NCI-H2196 treated with DMSO at 0.1 percent for 48 hours (cell line): ENCODE data around the gene PRR22.
A peak's percentile ranks its signal among the peaks of the same experiment; 100 is the strongest.

ENCODE experiments used
- DNase-seq: peaks from one replicate; lab custom pipeline; 2025; ENCODE audit not compliant: unreplicated experiment; lab: John Stamatoyannopoulos, UW

PRR22 gene

DNA sequence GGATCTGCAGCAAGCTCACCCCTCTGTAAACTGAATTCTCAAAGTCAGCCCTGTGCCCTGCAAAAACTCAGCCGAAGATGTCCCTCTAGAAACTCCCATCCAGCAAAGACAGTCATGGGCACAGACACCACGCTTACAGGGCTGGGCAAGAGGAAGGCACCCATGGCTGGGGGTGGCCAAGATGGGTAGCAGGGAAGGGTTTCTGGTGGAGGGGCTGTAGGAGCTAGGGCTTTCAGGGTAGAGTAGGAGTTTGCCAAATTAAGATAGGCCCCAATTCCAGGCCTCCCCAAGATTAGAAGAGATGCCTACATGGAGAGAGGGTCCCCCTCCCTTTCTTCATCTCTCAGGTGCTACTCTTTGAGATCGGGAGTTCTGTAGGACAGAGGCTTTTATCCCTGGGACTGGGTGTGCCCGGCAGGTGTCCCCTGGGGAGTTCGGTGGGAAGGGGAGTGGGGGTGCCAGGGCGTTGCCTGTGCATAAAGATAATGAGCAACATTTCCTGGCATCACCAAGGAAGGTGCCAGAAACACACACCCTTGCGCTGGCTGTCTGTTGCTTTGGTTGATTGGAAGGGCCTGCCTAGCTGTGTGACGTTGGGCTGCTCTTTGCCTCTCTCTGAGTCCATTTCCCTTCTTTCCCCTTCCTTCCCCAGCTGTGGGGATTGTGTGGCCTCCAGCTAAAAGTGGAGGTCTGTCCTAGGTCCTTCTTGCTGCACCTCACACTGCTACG, 29.7 kb upstream of the PRR22 start:
- no peak for DNase-seq

DNA sequence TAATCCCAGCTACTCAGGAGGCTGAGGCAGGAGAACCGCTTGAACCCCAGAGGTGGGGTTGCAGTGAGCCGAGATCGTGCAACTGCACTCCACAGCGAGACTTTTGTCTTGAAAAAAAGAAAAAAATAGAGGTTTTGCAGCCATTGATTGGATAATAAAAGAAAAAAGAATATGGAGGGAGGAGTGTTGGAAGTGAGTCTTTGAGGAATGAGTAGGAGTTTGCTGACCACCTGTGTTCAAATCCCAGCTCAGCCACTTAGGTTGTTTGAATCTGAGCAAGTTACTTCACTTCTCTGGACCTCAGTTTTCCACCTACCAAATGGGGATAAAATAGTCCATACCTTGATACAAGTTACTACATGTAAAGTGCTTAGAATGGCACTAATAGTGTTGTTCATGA, 26.6 kb upstream of the PRR22 start:
- DNase-seq, result no peak

DNA sequence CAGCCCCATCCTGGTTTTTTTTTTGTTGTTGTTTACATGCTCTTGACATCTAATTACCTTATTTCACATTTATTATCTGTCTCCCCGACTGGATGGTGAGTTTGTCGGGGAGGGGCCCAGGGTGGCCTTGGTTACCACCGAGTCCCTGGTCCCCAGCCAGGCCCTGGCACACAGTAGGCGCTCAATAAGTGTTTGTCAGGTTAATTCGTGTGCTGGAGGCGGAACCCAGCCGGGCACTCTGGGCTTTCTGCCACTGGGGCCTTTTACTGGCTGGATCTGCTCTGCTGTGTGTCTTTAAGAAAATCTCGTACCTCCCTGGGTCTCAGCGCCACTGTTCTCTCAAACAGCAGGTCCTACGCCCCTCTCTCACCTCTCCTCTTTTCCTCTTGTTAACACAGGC, 24.9 kb upstream of the PRR22 start:
- DNase-seq, result no peak

DNA sequence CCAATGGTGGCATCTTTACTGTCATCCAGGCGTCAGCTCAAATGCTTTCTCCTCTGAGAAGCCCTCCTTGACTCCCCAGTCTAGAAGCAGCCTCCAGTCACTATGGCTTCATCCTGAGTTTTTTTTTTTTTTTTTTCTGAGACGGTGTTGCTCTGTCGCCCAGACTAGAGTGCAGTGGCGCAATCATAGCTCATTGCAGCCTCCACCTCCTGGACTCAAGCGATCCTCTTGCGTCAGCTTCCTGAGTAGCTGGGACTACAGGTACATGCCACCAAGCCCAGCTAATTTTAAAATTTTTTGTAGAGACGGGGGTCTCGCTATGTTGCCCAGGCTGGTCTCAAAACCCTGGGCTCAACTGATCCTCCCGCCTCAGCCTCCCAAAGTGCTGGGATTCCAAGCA, 24.5 kb upstream of the PRR22 start:
- DNase-seq, result no peak

DNA sequence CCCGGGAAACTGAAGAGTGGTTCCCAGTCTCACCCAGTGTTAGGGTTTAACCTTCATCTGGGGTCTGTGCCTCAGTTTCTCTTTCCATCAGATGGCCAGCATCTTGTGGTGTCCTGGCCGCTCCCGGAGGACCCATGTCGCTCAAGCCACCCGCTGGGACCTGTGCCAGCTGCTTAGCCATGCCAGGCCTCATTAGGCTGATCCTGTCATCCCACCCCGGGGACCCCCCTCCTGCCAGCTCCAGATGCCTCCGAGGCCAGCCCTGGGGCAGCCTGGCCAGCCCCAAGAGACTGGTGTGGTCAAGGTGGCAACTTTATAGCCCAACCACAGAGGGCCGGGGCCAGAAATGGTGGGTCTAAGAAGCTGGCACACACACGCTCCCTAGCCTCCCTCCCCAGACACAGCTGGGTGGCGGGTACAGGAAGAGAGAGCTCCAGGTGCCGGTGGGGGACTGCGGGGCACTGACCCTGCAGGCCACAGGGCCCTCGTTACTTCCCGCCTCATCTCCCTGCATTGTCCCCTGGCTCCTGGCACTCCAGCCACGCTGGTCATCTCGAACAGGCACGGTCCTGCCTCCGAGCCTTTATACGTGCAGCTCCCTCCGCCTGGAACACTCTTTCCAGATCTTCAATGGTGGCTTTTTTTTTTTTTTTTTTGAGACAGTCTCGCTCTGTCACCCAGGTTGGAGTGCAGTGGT, 23.7 kb upstream of the PRR22 start:
- DNase-seq, result no peak

DNA sequence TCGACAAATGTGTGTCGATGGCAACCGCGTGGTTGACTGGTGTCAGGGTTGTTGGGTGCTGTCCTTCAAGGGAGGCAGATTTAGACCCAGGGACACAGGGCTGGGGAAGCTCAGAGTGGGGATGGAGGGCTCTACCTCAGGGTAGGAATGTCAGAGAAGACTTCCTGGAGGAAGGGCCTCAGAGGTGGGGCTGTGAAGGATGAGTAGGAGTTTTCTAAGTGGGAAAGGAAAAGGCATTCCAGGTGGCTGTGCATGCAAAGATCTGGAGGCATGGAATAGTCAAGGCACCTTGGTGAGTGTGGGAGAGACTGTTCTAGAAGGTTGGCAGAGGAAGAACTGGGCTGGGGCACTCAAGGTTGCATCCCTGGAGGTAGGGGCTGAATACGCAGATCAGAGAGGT, 22.4 kb upstream of the PRR22 start:
- no peak for DNase-seq

DNA sequence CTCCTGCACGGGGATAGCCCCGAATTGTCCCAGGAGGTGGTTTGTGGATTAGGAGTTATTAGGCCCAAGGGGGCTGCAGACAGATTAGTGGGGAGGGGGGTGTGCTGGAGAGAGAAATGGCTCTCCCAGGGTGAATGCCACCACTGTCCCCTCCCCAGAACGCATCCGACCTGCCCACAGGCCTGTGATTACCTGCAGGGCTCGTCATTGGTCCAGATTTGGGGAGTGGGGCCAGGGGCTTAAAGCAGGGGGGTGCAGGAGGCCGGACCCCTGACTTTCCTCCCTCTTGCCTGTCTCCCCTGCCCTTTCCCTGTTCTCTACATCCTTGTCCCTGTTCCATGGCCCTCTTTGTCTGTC, 21.6 kb upstream of the PRR22 start:
- no peak for DNase-seq

DNA sequence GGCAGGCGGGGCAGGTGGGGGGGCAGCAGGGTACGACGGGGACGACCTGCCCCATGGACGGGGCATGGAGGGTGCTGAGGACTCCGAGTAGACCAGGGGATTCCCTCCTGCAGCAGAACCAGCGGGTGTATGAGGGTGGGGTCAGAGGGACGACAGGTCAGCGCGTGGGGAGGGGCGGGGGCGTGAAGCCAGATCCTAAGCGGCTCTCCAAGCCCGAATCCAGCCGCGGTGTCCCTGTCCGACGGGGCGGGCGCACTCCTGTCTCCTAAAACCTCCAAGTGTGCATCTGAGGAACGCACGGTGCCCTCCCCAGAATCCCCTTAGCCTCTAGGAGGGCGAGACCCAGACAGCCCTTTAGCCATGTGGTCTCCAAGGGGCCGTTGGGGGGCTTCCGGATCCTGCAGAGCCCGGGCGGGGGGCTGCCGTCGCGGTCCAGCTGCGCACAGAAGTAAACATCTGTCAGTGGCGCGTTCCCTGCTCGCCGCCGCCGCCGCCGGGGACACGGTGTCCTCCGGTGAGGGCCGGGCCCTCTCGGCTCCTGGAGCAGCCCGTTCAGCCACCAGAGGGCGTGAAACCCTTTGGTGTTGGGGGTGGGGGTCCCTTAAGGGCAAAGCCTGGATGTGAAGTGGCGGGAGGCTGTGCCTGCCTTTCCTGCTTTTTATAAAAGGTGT, 21.1 kb upstream of the PRR22 start:
- DNase-seq, result peak; percentile 49

DNA sequence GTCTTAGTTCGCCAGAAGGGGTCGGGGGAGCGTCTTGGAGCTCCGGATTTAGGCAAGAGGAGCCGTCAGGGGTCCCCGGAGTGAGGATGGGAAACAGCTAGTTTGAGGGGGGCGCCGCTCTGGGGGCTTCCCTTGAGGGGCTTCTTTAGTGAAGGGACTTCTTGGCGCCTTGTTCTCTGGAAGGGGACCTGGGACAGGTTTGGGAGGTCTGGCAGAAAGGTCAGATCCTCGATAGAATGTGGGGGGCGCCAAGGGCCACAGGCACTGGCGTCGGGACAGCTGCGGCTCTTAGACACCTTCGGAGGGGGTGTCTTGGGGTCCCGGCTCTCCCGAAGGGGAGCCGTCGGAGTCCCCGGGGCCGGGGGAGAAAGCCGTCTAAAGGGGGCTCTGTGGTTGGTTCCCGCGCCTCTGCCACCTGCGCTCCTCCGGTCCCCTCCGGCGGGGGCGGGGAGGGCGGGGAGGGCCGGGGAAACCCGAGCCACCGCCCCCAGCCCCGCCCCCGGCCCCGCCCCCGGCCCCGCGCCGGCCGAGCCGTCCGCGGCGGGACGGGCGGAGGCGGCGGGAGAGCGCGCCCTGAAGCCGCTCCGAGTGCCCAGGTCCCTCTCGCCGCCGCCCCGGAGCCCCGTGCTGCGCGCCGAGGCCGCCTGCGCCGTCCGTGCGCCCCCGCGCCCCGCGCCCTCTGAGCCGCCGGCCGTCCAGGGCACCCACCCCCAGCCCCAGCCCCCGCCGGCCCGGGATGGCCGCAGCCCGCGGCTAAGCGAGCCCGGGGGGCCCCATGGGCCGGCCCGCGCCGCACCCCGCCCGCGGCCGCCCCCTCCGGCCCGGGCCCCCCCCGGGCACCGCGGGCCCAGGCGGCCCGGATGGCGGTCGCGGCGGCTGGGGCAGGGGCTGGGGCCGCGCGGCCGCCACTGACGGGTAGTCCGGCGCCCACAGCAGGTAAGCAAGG, 20.2 kb upstream of the PRR22 start, which contains the start of gene NRTN:
Gene NRTN, plus strand, starts transcription at position 552 of the 946 bp plus-strand sequence. CDS start 19,099 bp downstream, outside the sequence.
- DNase-seq, result peak; percentile 31

DNA sequence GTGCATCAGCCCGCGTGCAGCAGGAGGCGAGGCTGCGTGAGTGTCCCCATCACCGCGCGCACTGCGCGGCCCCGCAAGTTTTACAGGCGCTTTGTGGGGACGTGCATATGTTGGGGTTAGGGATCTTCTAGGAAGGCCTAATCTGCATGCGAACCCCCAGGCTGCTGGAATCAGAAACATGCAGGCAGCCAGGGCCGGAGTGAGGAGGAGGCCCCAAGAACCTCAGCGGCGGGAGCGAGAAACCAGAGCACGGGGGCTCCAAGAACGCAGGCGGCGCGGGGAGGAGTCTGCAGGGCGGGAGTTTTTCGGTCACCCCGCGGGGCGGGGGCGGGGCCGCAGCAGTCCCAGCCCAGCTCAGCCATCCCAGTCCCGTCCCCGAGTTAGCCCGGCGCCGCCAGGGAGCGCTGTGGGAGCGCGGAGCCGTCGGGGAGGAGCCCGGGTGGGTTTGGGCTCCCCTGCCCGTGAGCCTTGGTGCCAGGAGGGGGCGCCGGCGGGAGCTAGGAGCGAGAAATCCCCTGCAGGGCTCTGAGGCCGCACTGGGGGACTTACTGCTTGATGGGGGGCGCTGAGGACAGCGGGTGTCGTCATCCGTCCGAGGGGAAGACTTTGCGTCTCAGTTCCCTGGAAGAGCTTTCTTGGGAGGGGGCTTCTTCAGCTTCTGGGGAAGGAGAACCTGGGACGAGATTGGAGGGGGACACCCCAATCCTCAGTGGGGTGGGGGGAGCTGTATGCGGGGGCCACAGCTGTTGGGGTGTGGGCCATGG, 19.4 kb upstream of the PRR22 start:
- peak; percentile 91 for DNase-seq

DNA sequence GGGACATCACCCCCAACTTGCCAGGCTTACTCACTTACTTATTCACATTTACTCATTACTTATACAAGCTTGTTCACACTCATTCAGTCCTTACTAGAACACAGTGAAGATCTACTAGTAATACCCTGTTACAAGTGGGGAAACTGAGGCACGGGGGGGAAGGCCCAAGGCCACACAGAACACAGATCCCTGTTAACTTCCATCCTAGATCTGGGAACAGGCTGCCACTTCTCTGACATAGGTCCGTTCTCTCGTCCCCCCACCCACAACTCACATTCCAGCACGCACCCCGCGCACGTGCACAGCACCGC, 18.9 kb upstream of the PRR22 start:
- DNase-seq, result no peak

DNA sequence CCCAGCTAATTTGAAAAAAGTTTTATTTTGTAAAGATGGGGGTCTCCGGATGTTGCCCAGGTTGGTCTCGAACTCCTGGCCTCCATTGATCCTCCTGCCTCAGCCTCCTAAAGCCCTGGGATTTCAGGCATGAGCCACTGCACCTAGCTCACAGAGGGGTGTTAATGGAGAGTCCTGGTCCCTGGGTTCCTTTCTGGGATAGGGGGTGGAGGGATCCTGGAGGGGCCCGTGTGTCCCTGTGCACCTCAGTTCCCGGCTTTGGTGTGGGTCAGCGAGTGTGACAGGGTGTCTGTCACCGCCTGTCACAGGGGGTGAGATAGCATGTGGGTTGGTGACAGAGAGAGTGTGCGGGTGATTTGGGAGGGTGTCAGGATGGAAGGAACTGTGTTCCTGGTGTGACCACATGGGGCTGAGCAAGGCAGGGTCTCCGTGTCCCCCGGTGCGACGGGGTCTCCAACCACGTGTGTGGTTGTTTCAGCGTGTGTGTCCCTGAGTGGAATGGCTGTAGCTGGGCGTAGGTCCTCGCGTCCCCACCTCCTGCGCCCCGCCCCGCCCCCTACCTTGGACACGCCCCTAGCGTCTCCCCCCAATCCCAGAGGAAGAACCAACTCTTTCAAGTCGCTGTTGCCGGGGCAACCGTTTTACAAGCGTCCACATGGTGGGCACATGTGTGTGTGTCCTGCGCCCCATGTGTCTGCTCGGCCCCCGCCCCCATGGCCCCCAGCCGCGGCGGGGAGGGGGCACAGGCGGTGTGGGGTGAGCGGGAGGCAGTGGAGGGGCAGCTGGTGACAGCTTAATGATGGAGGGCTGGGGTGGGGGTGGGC, 17.5 kb upstream of the PRR22 start:
- no peak for DNase-seq

DNA sequence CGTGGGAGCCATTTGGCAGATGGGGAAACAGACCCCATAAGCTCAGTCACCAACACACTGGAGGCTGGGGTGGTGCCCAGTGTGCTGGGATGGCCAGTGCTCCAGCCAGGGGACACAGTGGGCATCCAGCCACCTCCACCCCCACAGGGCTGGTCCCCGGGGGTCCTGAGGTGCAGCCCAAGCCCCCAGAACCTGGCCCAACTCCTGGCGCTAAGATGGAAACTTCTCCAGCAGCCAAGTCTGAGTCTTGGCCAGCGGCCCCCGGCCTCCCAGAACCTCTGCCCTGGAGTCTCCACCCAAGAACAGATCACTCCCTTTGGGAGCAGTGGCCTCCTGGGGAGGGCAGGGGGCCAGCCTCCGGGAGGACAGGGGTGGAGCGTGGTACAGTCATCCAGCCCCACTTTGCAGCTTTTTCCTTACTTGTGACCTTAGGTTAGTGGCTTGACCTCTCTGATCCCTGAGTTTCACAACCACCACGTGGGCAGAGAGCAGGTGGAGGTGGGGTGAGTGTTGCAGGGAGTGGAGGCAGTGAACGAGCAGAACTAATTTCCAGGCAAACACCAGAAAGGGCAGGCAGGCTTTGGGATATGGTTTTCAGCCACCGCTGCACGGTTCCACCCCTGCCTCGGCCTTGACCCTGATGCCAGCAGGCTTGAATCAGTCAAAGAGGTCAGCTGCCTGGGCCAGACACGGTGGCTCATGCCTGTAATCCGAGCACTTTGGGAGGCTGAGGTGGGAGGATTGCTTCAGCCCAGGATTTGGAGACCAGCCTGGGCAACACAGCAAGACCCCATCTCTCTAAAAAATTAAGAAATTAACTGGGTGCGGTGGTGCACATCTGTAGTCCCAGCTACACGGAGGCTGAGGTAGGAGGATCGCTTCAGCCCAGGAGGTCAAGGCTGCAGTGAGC, 16.1 kb upstream of the PRR22 start:
- no peak for DNase-seq

DNA sequence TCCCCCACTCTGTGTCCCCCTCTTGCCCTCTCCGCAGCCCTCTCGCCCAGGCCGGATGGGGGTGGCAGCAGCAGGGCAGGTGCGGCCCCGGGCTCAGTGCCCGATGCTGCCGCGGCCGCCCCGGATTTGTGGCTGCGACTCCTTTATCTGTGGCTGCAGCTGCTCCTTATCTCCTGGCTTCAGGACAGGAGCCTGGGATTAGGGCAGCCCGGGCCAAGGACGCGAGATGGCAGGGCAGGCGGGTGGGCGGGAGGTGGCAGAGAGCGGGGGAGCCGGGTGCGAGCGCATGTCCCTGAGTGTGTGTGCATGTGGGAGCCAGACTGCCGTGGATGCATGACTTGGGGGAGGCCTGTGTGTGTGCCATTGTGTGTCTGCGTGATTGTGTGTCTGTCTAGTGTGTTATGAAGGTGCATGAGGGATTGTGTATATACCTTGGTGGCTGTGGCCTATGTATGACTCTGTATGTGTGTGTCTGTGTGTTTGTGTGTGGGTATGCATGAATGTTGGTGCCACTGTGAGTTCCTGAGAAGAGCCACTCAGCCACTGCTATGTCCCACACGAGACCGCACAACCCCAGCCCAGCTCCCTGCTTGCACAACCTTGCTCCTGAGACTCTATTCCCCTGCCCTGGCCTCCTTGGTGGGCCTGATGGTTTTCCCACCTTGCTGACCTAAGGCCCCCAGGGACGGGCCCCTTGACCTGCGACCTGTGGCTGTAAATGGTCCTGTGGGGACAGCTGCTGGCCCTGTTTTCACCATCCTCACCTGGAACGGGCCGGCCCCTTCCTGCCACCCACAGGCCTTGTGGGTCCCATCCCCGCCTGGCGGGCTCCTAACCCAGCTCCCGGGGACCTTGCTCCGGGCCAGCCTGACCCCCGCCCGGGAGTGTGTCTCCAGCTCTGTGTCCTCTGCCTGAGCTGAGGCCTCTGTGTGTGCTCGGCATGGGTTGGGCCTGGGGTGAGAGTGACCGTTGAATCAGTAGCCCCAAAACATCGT, 15.0 kb upstream of the PRR22 start:
- peak; percentile 79 for DNase-seq

DNA sequence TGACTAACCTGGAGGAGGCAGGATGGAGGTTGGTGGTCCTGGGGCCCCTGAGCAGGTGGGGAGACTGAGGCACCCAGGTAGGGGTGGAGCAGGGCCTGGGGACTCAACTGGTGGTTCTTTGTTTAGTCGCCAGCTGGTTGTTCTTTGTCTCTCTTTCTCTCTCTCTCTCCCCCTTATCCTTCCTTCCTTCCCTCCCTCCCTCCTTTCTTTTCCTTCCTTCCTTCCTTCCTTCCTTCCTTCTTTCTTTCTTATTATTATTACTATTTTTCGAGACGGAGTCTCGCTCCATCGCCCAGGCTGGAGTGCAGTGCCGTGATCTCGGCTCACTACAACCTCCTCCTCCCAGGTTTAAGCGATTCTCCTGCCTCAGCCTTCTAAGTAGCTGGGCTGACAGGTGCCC, 13.7 kb upstream of the PRR22 start:
- DNase-seq, result no peak

DNA sequence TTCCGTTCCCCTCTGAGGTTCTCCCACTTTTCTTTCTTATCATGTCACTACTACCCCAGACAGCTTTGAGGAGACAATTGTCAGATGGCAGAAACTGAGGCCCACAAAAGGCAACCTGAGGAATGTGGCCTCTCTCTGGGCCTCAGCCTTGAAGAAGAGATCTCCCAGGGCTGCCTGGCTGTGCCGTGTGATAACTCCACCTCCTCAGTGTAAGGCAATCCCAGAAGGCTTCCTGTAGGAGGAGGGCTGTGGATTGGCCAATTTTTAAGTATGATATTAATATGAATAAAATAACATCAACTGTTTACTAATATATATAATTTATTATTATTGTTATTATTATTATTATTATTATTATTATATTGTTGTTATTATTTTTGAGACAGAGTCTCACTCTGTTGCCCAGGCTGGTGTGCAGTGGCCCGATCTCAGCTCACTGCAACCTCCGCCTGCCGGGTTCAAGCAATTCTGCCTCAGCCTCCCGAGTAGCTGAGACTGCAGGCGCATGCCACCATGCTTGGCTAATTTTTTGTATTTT, 10.9 kb upstream of the PRR22 start:
- DNase-seq, result no peak

DNA sequence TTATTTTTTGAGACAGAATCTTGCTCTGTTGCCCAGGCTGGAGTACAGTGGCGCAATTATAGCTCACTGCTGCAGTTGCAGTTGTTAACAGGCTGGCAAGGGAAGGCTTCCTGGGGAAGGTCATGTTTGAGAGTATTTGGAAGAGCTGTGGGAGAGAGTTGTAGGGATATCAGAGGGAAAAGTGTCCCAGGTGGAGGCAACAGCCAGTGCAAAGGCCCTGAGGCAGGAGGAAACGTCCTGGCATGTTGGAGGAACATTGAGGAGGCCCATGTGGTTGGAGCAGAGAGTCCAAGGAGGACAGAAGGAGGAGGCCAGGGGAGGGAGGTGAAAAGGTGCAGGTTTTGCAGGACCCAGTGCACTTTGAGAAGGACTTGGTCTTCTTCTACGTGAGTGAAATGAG, 8.6 kb upstream of the PRR22 start:
- DNase-seq, result no peak
